Measurements from ENCODE around the gene COLEC12. TPM values are rescaled to one million over a fixed set of nuclear protein-coding genes. Genes with fewer than 3 reads are reported as not detected.

COLEC12 gene
- total RNA-seq, 1 experiment from 2014 or later: 0.03 TPM

- Histone ChIP-seq H3K4me1 (ENCODE audit: control insufficient read depth, insufficient read depth, low read length) (no peaks in the 10 kb centered on the region), H3K36me3 (ENCODE audit: control insufficient read depth, insufficient read depth, low read length) (no peaks in the 10 kb centered on the region), H3K9me3 (ENCODE audit: control insufficient read depth, insufficient read depth, low read depth, low read length) (no peaks in the 10 kb centered on the region), H3K27ac (ENCODE audit: low read length) (no peak overlapping the region), H3K27me3 (ENCODE audit: control insufficient read depth, insufficient read depth, low read length) (no peaks in the 10 kb centered on the region; the same call in 1 of the 2 replicates), H3K4me3 (ENCODE audit: low read depth in 2 of 2, low read length in 2 of 2) (no peak overlapping the region)
- ChIA-PET CTCF (no interaction called here), POLR2A (no interaction called here)
- TF ChIP-seq SIN3A (IDR thresholded peaks at IDR 0.05; ENCODE audit: borderline replicate concordance, insufficient read depth, low read depth, low read length) (no peak), TCF7L2 (IDR thresholded peaks at IDR 0.05; ENCODE audit: low read depth, low read length) (no peak), POLR2AphosphoS5 (IDR thresholded peaks at IDR 0.05; ENCODE audit: low read depth, low read length) (no peak)
- TF ChIP-seq, protein P1, sequence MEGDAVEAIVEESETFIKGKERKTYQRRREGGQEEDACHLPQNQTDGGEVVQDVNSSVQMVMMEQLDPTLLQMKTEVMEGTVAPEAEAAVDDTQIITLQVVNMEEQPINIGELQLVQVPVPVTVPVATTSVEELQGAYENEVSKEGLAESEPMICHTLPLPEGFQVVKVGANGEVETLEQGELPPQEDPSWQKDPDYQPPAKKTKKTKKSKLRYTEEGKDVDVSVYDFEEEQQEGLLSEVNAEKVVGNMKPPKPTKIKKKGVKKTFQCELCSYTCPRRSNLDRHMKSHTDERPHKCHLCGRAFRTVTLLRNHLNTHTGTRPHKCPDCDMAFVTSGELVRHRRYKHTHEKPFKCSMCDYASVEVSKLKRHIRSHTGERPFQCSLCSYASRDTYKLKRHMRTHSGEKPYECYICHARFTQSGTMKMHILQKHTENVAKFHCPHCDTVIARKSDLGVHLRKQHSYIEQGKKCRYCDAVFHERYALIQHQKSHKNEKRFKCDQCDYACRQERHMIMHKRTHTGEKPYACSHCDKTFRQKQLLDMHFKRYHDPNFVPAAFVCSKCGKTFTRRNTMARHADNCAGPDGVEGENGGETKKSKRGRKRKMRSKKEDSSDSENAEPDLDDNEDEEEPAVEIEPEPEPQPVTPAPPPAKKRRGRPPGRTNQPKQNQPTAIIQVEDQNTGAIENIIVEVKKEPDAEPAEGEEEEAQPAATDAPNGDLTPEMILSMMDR (IDR thresholded peaks at IDR 0.05): no peak
- TF ChIP-seq, protein P2, sequence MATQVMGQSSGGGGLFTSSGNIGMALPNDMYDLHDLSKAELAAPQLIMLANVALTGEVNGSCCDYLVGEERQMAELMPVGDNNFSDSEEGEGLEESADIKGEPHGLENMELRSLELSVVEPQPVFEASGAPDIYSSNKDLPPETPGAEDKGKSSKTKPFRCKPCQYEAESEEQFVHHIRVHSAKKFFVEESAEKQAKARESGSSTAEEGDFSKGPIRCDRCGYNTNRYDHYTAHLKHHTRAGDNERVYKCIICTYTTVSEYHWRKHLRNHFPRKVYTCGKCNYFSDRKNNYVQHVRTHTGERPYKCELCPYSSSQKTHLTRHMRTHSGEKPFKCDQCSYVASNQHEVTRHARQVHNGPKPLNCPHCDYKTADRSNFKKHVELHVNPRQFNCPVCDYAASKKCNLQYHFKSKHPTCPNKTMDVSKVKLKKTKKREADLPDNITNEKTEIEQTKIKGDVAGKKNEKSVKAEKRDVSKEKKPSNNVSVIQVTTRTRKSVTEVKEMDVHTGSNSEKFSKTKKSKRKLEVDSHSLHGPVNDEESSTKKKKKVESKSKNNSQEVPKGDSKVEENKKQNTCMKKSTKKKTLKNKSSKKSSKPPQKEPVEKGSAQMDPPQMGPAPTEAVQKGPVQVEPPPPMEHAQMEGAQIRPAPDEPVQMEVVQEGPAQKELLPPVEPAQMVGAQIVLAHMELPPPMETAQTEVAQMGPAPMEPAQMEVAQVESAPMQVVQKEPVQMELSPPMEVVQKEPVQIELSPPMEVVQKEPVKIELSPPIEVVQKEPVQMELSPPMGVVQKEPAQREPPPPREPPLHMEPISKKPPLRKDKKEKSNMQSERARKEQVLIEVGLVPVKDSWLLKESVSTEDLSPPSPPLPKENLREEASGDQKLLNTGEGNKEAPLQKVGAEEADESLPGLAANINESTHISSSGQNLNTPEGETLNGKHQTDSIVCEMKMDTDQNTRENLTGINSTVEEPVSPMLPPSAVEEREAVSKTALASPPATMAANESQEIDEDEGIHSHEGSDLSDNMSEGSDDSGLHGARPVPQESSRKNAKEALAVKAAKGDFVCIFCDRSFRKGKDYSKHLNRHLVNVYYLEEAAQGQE (IDR thresholded peaks at IDR 0.05; ENCODE audit: insufficient read depth in 1 of 2, low read depth in 2 of 2, low read length in 1 of 2): no peak
- in situ Hi-C loops (cut with HindIII; ENCODE audit: low pct_unique_long_range_greater_than_20kb, low sequenced_read_pairs): no loop called here
- no TSS peak for BruUV-seq (replicated peaks)
- ATAC-seq: no peak
- intact Hi-C loops (cut with micrococcal nuclease; ENCODE audit: unreplicated experiment): no loop called here
- no peak for DNase-seq (ENCODE audit: low read depth, low spot score)
These were observed 146.5 kb downstream of the COLEC12 start for GRCh38 chr18:354003-354402.

DNA sequence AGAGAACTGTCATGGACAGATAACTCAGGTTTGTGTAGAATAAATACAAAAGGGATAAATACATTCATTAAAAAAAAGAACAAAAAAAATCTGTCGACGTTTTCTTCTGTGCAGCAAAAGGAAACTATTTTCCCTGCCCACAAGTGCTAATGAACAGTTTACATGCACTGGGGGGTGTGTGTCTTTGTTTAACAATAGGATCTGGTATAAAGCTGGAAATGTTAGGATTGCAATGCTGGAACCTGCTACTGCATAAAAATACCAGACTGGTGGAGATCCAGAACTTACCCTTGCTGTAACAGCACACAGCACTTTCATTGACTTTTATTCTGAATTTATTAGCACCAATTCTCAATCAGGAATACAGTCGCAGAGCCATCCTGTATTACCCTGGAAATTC lies 148.1 kb downstream of the COLEC12 start:
- BruUV-seq (replicated peaks): no TSS peak
- Histone ChIP-seq H3K9me3 (ENCODE audit: control insufficient read depth, insufficient read depth, low read depth, low read length) (no peaks in the 10 kb centered on the region), H3K4me3 (ENCODE audit: low read depth in 2 of 2, low read length in 2 of 2) (no peak overlapping the region), H3K27ac (ENCODE audit: low read length) (no peak overlapping the region), H3K36me3 (ENCODE audit: control insufficient read depth, insufficient read depth, low read length) (no peaks in the 10 kb centered on the region), H3K27me3 (ENCODE audit: control insufficient read depth, insufficient read depth, low read length) (no peaks in the 10 kb centered on the region; the same call in 1 of the 2 replicates), H3K4me1 (ENCODE audit: control insufficient read depth, insufficient read depth, low read length) (no peaks in the 10 kb centered on the region)
- ChIA-PET CTCF (interaction anchor here (0.6 kb wide), 1 partner anchor 176 kb away, joined by 4 read pairs; no protein-coding TSS in a partner anchor), POLR2A (no interaction called here)
- no peak for DNase-seq (ENCODE audit: low read depth, low spot score)
- intact Hi-C loops (cut with micrococcal nuclease; ENCODE audit: unreplicated experiment): no loop called here
- TF ChIP-seq, protein P2 (IDR thresholded peaks at IDR 0.05; ENCODE audit: insufficient read depth in 1 of 2, low read depth in 2 of 2, low read length in 1 of 2): no peak
- TF ChIP-seq TCF7L2 (IDR thresholded peaks at IDR 0.05; ENCODE audit: low read depth, low read length) (no peak), SIN3A (IDR thresholded peaks at IDR 0.05; ENCODE audit: borderline replicate concordance, insufficient read depth, low read depth, low read length) (no peak), POLR2AphosphoS5 (IDR thresholded peaks at IDR 0.05; ENCODE audit: low read depth, low read length) (no peak)
- TF ChIP-seq, protein P1 (IDR thresholded peaks at IDR 0.05): no peak
- ATAC-seq: no peak
- in situ Hi-C loops (cut with HindIII; ENCODE audit: low pct_unique_long_range_greater_than_20kb, low sequenced_read_pairs): no loop called here

All from Panc1 (cell line).